Stimulated activated CD8-positive, alpha-beta memory T cell treated with anti-CD3 and anti-CD28 coated beads, Interleukin-4, amount 100 ng/mL, for 4 hours (primary cell): ENCODE data around the gene PER2.

Source experiments
- DNase-seq, 2 donors: peaks; one replicate each; pipeline ENCODE4 v3.0.0-alpha.2; 2020; ENCODE audit warnings: low read depth in 2 of 2, low spot score in 1 of 2

The PER2 gene

DNA sequence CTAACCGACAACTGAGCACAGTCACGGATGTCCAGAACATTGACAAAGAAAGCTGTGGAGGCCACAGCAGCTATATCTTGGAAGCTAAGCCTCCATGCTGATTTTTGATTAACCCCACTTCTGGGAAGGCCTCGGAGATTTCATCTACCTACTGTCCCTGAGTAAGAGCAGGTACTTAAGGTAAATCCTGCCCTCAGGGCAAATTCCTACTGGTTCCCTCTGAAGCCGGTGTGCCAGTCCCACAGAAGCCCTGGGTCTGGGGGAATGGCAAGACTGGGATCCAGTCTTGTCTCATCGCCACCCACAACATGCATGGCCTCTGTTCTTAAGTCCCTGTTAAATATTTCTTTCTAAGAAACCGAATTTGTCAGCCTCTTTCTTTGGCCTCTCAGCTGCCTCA, 18.7 kb downstream of the PER2 start:
- no peak for DNase-seq

DNA sequence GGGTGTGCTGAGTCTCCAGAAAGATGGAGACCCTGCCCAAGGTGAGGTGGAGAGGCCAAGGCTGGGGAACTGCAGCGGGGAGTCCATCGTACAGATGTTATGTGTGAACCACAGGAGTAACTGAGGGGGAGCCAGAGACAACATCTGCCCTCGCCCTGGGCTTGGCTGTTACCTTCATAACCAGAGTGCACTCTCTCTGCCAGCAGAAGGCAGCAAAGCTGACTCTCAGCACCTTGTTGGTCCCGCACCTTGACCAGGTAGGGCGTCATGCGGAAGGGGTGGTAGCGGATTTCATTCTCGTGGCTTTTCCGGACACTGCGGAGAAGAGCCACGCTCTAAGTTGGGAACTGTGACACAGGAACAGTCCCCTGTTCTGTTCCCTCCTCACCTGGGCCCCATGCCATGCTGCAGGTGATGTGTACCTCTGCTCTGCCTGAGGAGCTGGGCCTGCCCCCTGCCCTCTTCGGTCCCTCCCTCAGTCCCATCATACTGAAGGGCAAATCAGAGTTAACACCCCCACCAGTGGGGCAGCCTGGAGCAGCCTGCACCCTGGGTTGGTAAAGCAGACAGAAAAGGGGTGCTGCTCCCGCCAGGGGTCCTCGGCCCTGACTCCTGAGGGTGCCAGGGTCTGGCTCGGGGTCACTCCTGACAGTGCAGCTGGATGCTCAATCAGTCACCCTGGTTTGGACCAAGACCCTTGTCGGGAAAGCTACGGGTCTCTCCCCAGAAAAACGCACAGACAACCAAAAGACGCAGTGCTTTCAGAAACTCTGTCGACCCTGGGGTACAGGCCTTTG, 20.3 kb downstream of the PER2 start:
- DNase-seq = no peak

GRCh38 chr2:238267341-238267710, 21.1 kb downstream of the PER2 start:
- no peak for DNase-seq

GRCh38 chr2:238265605-238266004, 22.8 kb downstream of the PER2 start:
- no peak for DNase-seq

- DNase-seq = no peak
Measured at GRCh38 chr2:238264072-238264460, 24.3 kb downstream of the PER2 start.

DNA sequence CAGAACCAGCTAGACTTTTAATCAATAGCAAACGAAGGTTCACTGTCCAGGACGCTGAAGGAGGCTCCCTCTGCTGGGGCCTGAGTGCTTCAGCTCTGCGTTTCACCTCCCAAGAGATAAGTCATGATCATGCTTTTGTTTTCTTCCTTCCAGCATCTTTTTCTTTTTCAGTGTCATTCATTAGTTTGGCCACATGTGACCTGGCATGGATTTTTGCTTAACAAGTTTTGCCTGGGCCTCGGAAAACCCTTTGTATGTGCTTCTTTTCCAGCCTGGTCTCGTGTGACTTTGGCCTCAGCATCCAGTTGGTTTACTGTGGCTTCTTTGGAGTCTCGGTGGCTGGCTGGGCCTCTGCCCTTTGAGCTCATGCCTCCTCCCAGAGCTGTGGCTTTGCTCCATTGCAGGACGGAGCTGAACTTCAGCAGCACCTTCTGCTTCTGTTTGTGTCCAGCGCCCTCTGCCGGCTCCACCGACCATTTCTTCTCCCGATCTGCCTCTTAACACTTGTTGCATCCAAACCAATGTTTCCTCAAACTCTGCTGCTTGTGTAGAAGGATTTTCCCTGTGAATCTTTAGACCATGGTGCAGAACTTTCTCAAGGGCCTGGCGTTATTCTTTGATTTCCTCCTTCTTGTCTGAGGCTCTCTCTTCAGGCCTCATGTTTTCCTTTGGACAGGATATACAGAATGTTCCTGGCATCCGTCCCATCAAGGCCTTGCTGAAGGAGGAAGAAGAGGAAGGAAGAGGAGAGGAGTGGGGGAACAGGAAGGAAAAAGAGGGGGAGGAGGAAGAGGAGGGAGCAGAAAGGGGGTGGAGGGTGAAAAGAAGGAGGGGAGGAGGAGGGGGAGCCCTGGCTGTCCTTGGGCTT, 25.0 kb downstream of the PER2 start:
- DNase-seq = peak in 1 of 2 donors; percentile 40

- DNase-seq = no peak
Measured at GRCh38 chr2:238262496-238263122, 25.8 kb downstream of the PER2 start.

- DNase-seq = no peak
Measured at GRCh38 chr2:238261718-238262375, 26.6 kb downstream of the PER2 start.

DNA sequence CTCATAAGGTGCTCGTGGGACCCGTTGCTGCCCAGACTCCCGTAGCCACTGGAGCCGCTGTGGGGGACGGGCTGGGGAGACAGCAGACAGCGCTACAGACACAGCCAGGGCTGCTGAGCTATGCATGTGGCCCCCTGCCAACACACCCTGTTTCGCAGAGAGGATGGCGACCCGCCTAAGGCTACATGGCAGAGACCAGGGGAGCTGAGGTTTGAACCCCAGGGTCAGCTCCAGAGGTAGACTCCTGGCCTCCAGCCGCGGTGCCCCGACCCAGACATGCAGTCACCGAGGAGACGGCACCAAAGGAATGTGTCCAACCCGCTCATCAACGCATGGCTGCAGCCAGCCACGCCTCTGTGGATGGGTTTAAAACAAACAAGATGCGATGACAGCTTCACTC, 27.5 kb downstream of the PER2 start:
- no peak for DNase-seq

DNA sequence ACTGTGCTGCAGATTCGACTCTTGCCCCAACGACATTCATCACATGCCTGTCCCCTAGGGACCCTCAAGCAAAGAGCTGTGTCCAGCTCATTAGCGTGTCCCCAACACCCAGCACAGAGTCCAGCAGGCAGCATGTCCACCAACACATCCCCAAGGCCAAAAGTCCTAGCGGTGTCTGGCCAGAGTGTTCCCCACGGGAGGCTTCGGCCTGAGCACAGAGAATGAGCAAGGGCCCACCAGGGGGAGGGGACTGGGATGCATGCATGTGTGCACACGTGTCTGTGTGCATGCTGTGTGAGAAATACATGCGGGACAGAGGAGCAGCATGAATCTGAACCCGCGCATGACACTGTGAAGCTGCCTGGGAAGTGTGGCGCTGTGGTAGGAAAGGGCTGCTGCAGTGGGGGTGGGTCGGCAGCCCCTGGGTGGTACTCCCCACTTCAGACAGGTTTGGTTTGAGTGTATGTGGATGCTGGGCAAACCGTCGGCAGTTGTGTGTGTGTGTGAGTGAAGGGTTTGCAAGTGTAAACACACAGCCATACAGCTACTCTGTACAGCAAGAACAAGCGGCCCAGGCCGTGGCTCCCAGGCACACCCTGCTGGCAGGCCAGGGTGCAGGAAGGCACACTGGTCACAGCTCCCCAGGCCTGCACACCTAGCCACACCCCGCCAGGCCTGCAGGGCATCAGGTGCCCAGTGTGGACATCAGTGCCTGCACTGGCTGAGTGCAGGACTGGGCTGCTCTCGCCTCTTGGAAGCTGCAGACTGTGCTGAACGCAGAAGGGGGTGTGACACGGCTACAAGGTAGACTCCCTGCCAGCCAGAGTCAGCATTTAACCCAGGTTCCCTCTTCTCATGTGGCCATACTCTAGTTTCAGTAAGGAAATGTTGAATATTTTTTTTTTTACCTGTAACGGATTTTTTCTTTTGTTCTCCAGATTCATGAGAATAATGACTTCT, 29.1 kb downstream of the PER2 start:
- DNase-seq = no peak

DNA sequence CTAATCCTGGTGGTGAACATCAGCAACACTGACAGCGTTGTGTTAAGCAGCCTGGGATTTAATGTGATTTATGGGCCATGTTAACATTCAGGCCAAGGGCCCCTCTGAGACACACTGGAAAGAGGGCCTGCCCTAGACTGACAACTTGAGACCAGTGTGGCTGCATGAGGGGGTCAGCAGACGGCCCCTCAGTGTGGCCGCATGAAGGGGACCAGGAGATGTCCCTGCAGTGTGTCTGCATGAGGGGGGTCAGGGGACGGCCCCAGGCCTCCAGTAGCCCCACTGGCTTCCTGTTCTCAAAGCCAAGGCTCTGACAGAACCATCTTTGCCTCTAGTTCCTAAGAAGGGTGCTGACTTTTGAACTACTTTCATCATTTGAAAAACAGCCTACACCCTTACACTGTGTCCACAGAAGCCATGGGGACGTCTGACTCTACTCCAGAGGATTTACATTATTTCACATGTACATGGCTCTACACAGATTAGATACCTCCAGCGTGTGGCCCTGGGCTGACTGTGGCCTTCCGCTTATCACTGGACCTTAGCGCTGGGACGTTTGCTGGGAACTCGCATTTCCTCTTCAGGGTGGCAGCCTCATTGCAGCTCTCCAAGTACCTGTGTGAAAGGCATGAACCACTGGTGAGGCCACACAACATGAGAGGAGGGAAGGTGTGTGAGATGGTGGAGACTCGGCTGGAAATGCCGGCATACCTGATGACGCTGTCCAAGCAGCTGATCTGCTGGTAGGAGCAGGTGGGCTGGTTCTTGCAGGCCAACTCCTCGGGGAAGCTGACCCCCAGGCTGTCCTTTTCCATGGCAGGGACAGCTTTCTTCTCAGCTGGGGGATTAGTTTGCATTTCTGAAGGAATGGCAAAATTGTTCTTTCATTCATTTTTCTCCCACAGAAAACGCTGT, 30.4 kb downstream of the PER2 start:
- no peak for DNase-seq

- DNase-seq = peak; percentile 24 to 45
Measured at GRCh38 chr2:238256594-238257104, 31.8 kb downstream of the PER2 start.

GRCh38 chr2:238256111-238256510, 32.3 kb downstream of the PER2 start:
- DNase-seq = no peak

DNA sequence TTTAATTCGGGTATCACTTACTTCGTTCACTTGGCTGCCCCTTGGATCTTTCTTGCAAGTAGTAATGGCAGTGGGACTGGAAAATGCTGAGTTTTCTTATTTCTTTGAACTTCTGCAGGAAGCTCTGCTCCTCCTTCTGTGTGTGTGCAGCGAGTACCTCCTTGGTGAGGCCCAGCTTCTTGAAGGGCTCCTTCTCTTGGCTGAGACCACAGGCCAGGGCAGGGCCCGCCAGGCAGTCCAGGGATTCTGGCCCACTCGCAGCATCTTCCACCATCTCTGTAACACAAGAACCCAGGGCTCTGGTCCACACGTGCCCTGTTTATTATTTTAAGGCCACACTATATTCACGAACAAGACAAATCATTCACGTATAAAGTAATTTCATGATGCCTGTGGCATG, 32.8 kb downstream of the PER2 start:
- no peak for DNase-seq

DNA sequence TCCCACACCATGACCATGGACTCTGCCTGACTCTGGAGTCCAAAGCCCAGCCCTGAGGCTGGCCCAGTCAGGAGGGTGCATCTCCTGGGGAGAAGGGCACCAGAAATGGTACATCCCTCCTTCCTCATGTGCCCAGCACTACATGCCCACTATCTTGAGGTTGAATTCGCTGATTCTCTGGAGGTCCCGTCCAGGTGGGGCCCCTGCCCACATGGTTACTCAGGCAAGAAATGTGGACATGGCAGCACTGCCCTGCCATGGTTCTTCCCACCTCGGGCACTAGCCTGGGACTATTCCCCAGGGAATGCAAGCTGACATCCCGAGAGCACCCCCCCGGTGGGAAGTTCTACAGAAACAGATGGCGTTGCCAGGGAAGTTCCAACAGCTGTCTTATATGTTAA, 33.3 kb downstream of the PER2 start:
- no peak for DNase-seq

DNA sequence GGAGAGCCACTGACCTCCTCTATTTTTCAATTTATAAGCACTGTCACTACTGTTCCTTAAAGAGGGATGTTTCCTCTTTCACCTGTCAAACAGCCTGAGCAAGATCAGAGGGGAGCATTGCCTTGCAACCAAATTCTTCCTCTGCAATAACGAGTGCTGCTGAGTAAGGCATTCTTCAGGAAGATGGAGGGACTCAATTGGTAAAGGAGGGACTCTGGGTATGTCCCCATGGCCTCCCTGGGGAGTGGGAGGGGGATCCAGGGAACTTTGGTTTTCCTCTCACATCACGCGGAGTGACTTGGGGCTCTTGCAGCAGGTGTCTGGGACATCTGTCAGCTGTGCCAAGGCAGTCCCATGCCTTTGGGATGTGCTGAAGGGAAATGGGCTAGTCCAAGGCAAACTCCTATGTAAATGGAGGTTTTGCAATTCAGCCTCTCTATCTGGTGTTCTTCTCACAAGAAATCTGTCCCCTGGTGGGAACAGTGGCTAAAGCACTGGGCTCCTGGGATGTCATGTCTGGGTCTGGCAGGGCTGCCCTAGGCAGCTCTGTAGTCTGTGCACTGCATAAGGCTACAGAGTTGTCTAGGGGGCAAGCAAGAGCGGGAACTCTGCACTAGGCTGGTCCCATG, 34.2 kb downstream of the PER2 start:
- no peak for DNase-seq

DNA sequence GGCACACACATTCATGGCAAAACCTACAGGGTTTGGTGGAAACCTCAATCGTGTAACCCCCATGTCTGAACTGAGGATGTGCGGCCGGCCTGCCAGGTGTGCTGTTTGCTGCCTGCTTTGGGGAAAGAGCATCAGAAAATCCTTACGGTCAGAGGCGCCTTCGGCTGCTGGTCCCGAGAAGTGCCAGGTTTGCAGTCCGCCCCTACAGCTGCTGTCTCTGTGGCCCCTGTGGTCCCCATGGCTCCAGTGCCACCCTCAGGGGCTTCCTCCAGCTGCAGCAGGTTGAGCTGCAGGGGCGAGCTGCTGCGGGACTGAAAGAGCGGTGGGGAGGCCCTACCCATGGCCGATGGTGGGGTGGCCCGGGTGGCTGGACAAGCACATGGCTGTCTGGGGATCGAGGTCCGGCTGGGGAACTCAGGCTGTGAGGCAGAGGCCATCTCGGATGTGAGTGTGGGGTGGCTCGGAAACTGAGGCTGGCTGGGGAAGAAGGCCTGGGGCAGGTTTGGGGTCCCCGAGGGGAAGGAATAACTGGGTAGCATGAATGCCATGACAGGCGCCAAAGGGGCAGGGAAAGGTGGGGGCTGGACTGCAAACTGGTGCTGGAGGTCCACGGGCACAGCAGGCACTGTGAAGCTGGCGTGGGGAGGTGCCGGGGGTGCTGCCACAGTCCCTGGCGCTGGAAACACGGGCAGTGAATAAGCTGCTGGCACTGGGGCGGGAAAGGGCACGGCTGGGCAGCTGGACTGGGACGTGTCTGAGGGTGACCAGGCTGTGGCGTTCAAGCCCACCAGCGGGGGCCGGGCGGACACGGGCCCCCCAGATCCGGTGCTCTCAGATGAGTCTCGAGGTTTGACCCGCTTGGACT, 35.4 kb downstream of the PER2 start:
- DNase-seq = no peak

DNA sequence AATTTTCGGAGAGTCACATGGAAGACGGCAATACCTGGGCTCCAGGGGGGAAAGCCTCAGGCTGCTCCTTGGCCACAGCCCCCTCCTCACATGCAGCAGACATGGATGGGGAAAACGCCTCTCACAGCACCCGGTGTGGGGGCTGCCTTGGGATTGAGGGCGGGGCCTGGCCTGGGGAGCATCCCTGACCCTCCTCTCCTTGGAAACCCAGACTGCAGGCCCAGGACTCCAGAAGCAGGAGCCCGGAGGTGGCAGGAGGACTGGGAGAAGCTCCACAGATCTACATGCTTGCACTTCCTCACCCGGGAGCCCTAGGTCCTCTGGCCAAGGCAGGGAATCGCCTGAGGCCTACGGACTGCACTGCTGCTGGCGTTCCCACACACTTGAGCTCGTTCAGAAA, 36.4 kb downstream of the PER2 start:
- DNase-seq = no peak
